B cell (primary cell): ENCODE results near the gene MCTP1. TPM values are rescaled to one million over a fixed set of nuclear protein-coding genes. Genes with fewer than 3 reads are reported as not detected.

Experiments
- ATAC-seq: fragments of 200-7000 bp; cut with Tn5 transposase; one replicate; pipeline ENCODE4 v1.10.0; 2021; ENCODE audit warnings: low read depth, mild to moderate bottlenecking, moderate number of reproducible peaks, moderate library complexity
- CTCF ChIA-PET: fragments of 350-600 bp; sonication (Branson Sonifier 250); formaldehyde crosslinking; loops from one replicate; lab custom pipeline; 2021; ENCODE audit warnings: antibody characterized with exemption, inconsistent platforms; lab: Charles Lee
- POLR2A ChIA-PET: fragments of 350-600 bp; sonication (Branson Sonifier 250); formaldehyde crosslinking; loops from one replicate; lab custom pipeline; 2021; ENCODE audit warnings: antibody characterized with exemption; lab: Charles Lee
- DNase-seq: peaks from one replicate; pipeline ENCODE4 v3.0.0; 2013
- H2AFZ ChIP-seq: 2 replicates; pipeline ENCODE4 v1.6.1; 2012; ENCODE audit warnings: mild to moderate bottlenecking, low read depth, low read length; ENCODE audit not compliant: insufficient read depth, poor library complexity, severe bottlenecking
- H3K27ac ChIP-seq, 2 donors: 1 replicate in 1 of 2; 2 replicates in 1 of 2; pipeline ENCODE4 v1.5.1; 2012 to 2013; ENCODE audit warnings: low read length in 2 of 2, mild to moderate bottlenecking in 2 of 2, moderate library complexity in 1 of 2
- H3K27me3 ChIP-seq, 4 experiments: fragments of 200-600 bp in 1 of 4; sonication (generic) in 1 of 4; replicated peaks in 1 of 4; 1 replicate in 2 of 4; 2 replicates in 2 of 4; pipeline versions ENCODE4 v1.6.1 to v1.7.0; 2013 to 2016; ENCODE audit warnings: low read length in 3 of 4, mild to moderate bottlenecking in 2 of 4, mixed read lengths in 1 of 4, moderate library complexity in 1 of 4; ENCODE audit not compliant: insufficient read depth in 4 of 4, control insufficient read depth in 3 of 4; ENCODE audit errors: control extremely low read depth in 1 of 4
- H3K36me3 ChIP-seq, 2 experiments: replicated peaks in 1 of 2; 1 replicate in 1 of 2; 2 replicates in 1 of 2; pipeline versions ENCODE4 v1.6.1 to v1.7.1; 2013; ENCODE audit warnings: low read length in 1 of 2; ENCODE audit not compliant: insufficient read depth in 2 of 2, control insufficient read depth in 1 of 2; ENCODE audit errors: control extremely low read depth in 1 of 2, extremely low read depth in 1 of 2
- H3K4me1 ChIP-seq, 2 donors: fragments of 200-600 bp in 1 of 2; sonication (generic) in 1 of 2; 1 replicate in 1 of 2; 2 replicates in 1 of 2; pipeline versions ENCODE4 v1.5.1 to v1.6.1; 2013 to 2017; ENCODE audit warnings: low read length in 2 of 2; ENCODE audit not compliant: control insufficient read depth in 2 of 2, insufficient read depth in 2 of 2
- H3K4me2 ChIP-seq: replicated peaks from 2 replicates; pipeline ENCODE3; 2012; ENCODE audit warnings: mild to moderate bottlenecking, low read depth, low read length; ENCODE audit not compliant: poor library complexity, severe bottlenecking
- H3K4me3 ChIP-seq, 5 experiments: fragments of 200-600 bp in 1 of 5; sonication (generic) in 1 of 5; 1 replicate in 3 of 5; 2 replicates in 2 of 5; pipeline versions ENCODE4 v1.5.1 to v1.7.0; 2011 to 2016; ENCODE audit warnings: low read length in 4 of 5, mild to moderate bottlenecking in 4 of 5, low read depth in 2 of 5, control low read depth in 1 of 5, moderate library complexity in 1 of 5; ENCODE audit not compliant: insufficient read depth in 1 of 5; ENCODE audit errors: control extremely low read depth in 1 of 5, extremely low read depth in 1 of 5
- H3K79me2 ChIP-seq: fragments of 200-600 bp; sonication (generic); one replicate; pipeline ENCODE4 v1.6.0; 2016; ENCODE audit warnings: low read length; ENCODE audit not compliant: control insufficient read depth, insufficient read depth
- H3K9ac ChIP-seq: fragments of 200-600 bp; sonication (generic); 2 replicates; pipeline ENCODE4 v1.6.1; 2017; ENCODE audit warnings: mild to moderate bottlenecking, low read length, moderate library complexity
- H3K9me3 ChIP-seq, 3 donors: one replicate each; pipeline versions ENCODE4 v1.6.1 to v1.7.1; 2013; ENCODE audit warnings: low read length in 2 of 3; ENCODE audit not compliant: control insufficient read depth in 2 of 3, insufficient read depth in 1 of 3; ENCODE audit errors: control extremely low read depth in 1 of 3
- H4K20me1 ChIP-seq: 2 replicates; pipeline ENCODE4 v1.6.0; 2012; ENCODE audit warnings: mild to moderate bottlenecking, low read length; ENCODE audit not compliant: insufficient read depth, control insufficient read depth, poor library complexity, severe bottlenecking
- H3K27ac Mint-ChIP-seq: one replicate; pipeline ENCODE4 v1.8.0; 2021; ENCODE audit warnings: mixed read lengths
- H3K27me3 Mint-ChIP-seq: one replicate; pipeline ENCODE4 v1.8.0; 2021; ENCODE audit warnings: mixed read lengths
- H3K4me1 Mint-ChIP-seq: one replicate; pipeline ENCODE4 v1.8.0; 2021; ENCODE audit warnings: mixed read lengths
- H3K4me3 Mint-ChIP-seq: one replicate; pipeline ENCODE4 v1.8.0; 2021; ENCODE audit warnings: mixed read lengths
- H3K9me3 Mint-ChIP-seq: one replicate; pipeline ENCODE4 v1.8.0; 2022; ENCODE audit warnings: mixed read lengths; ENCODE audit not compliant: insufficient read depth
- EZH2 ChIP-seq: IDR thresholded peaks from 2 replicates; pipeline ENCODE4 v1.6.1; 2012; ENCODE audit warnings: borderline replicate concordance, low read depth, mild to moderate bottlenecking, moderate library complexity, low read length; ENCODE audit not compliant: insufficient read depth, poor library complexity, severe bottlenecking
- WGBS: methylation state at CpG from one replicate; pipeline ENCODE4 v1.1.5; 2013; ENCODE audit warnings: missing lambda C conversion rate; ENCODE audit not compliant: insufficient coverage; 5-methylcytosine and 5-hydroxymethylcytosine counted together
- intact Hi-C: fragments of 100-400 bp; cut with micrococcal nuclease; formaldehyde crosslinking; loops from one replicate; pipeline ENCODE4 v1.10.0; 2022
- polyA plus RNA-seq: library from polyadenylated mRNA; depleted of rRNA; stranded (reverse); fragments of >200 nt; gene quantifications from 2 replicates; pipeline ENCODE4 v1.2.3, GENCODE V29; 2012
- total RNA-seq, 2 donors: library from RNA; stranded (reverse); fragments of 120-200 nt in 1 of 2; gene quantifications; 1 replicate in 1 of 2; 2 replicates in 1 of 2; pipeline versions ENCODE4 v1.2.3 to v1.2.4, GENCODE V29; 2013 to 2022
- TF ChIP-seq, protein P1 (sequence below): fragments of 200-600 bp; IDR thresholded peaks from one replicate; pipeline ENCODE4 v1.8.0; 2022; ENCODE audit warnings: antibody characterized with exemption, mild to moderate bottlenecking

The MCTP1 gene
- total and polyA plus RNA-seq, 2 donors (not counting 1 experiment from before 2014, with no cell fraction given) = 0.42 to 2.5 TPM

DNA sequence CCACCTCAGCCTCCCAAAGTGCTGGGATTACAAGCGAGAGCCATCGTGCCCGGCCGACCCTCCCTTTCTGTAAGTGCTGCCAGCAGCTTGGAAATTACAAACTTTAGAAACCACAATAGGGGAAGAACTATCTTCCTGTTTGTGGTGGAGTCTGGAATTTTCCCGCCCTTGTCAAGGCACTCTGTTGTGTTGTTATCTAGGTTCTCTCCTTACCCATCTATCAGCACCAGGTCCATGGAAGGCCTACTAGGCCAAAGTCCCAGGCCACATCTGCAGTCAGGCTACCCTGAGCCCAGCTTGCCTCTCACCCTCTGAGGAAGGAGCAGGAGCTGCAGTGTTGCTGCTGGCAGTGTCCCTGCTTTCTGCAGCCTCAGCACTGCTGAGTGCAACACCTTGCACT is 214.9 kb downstream of the MCTP1 start:
- H3K9me3 ChIP-seq = no peaks in the 10 kb centered on the region
- Mint-ChIP-seq H3K4me1 (peaks cover 10% of the 10 kb centered on the region), H3K4me3 (no peak overlapping the region), H3K9me3 (no peaks in the 10 kb centered on the region), H3K27ac (no peak overlapping the region), H3K27me3 (no peaks in the 10 kb centered on the region)
- H3K79me2 ChIP-seq = no peaks in the 10 kb centered on the region
- ATAC-seq = no peak
- H3K4me3 ChIP-seq = no peak overlapping the region
- no peak overlapping the region for H3K27ac ChIP-seq
- 40% methylated on average over 1 of the region's 5 CpGs for WGBS
- H4K20me1 ChIP-seq = no peaks in the 10 kb centered on the region
- POLR2A ChIA-PET = no interaction called here
- CTCF ChIA-PET = interaction anchor here (0.7 kb wide), 1 partner anchor 87 kb away, joined by 3 read pairs; no protein-coding TSS in a partner anchor
- TF ChIP-seq EZH2 = no peak
- TF ChIP-seq, protein P1, sequence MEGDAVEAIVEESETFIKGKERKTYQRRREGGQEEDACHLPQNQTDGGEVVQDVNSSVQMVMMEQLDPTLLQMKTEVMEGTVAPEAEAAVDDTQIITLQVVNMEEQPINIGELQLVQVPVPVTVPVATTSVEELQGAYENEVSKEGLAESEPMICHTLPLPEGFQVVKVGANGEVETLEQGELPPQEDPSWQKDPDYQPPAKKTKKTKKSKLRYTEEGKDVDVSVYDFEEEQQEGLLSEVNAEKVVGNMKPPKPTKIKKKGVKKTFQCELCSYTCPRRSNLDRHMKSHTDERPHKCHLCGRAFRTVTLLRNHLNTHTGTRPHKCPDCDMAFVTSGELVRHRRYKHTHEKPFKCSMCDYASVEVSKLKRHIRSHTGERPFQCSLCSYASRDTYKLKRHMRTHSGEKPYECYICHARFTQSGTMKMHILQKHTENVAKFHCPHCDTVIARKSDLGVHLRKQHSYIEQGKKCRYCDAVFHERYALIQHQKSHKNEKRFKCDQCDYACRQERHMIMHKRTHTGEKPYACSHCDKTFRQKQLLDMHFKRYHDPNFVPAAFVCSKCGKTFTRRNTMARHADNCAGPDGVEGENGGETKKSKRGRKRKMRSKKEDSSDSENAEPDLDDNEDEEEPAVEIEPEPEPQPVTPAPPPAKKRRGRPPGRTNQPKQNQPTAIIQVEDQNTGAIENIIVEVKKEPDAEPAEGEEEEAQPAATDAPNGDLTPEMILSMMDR = no peak
- H3K4me1 ChIP-seq = no peaks in the 10 kb centered on the region
- H3K36me3 ChIP-seq = no peaks in the 10 kb centered on the region
- no peak overlapping the region for H3K4me2 ChIP-seq
- no peak for DNase-seq
- H3K27me3 ChIP-seq = no peaks in the 10 kb centered on the region
- intact Hi-C loops = no loop called here
- no peak overlapping the region for H2AFZ ChIP-seq
- no peak overlapping the region for H3K9ac ChIP-seq

DNA sequence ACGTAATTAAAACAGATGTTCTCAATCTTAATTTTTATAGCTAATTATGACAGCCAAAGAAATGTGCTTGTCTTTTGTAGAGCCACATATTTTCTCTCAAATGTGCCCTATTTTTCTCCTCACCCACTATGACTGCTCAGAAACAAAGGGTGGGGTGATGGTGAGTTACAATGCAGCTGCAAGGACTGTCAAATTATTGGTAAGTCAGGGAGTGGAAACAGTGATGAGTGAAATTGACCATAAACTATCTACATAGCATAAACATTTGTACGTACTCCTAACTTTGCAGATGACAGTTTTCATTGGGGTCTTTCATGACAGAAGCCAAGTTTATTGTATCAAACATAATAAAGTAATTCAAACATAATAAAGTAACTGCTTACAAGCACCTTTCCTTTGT is 215.9 kb downstream of the MCTP1 start:
- no CpG with 5 or more reads among the region's 2 CpGs for whole genome bisulfite sequencing
- H3K79me2 ChIP-seq = no peaks in the 10 kb centered on the region

More for the DNA sequence above, 215.9 kb downstream of the MCTP1 start:
- ChIA-PET POLR2A (no interaction called here), CTCF (no interaction called here)
- no peaks in the 10 kb centered on the region for H3K36me3 ChIP-seq
- intact Hi-C loops = no loop called here
- no peak for DNase-seq
- H3K4me3 ChIP-seq = no peak overlapping the region
- no peaks in the 10 kb centered on the region for H4K20me1 ChIP-seq
- Mint-ChIP-seq H3K9me3 (no peaks in the 10 kb centered on the region), H3K4me1 (peaks cover 10% of the 10 kb centered on the region), H3K27me3 (no peaks in the 10 kb centered on the region), H3K4me3 (no peak overlapping the region), H3K27ac (no peak overlapping the region)
- no peak for TF ChIP-seq EZH2
- TF ChIP-seq, protein P1 = no peak
- H3K4me2 ChIP-seq = no peak overlapping the region
- no peak for ATAC-seq
- H3K9me3 ChIP-seq = no peaks in the 10 kb centered on the region
- no peaks in the 10 kb centered on the region for H3K4me1 ChIP-seq
- H3K27ac ChIP-seq = no peak overlapping the region
- no peak overlapping the region for H3K9ac ChIP-seq
- H3K27me3 ChIP-seq = no peaks in the 10 kb centered on the region
- H2AFZ ChIP-seq = no peak overlapping the region
